SK-N-MC (cell line): ENCODE measurements around the gene SYCP2.

Source experiments
- DNase-seq: peaks from one replicate; pipeline ENCODE4 v3.0.0-alpha.2; 2011; ENCODE audit warnings: low read depth, low spot score
- H3K27ac ChIP-seq: fragments of 200-600 bp; sonication (generic); 2 replicates; pipeline ENCODE4 v1.5.1; 2016; ENCODE audit warnings: mixed run types
- H3K36me3 ChIP-seq: fragments of 200-600 bp; sonication (generic); 2 replicates; pipeline ENCODE4 v1.6.1; 2017; ENCODE audit warnings: antibody characterized with exemption, low read length, mixed read lengths; ENCODE audit not compliant: insufficient read depth
- H3K4me3 ChIP-seq: fragments of 200-600 bp; sonication (generic); 2 replicates; pipeline ENCODE4 v1.5.1; 2016
- H3K9ac ChIP-seq: fragments of 200-600 bp; sonication (generic); 2 replicates; pipeline ENCODE4 v1.8.0; 2017; ENCODE audit warnings: mixed run types, mixed read lengths; ENCODE audit not compliant: insufficient read length
- H3K9me3 ChIP-seq: fragments of 200-600 bp; sonication (generic); 2 replicates; pipeline ENCODE4 v1.6.1; 2017; ENCODE audit warnings: low read depth, mild to moderate bottlenecking, antibody characterized with exemption, low read length, moderate library complexity, mixed read lengths
- EZH2 ChIP-seq: fragments of 200-600 bp; sonication (generic); IDR thresholded peaks from one replicate; pipeline ENCODE4 v1.6.1; 2017; ENCODE audit warnings: antibody characterized with exemption
- FOXP2 ChIP-seq: optimal IDR thresholded peaks from 2 replicates; pipeline ENCODE3; 2011; ENCODE audit warnings: mild to moderate bottlenecking, moderate library complexity; ENCODE audit not compliant: insufficient read depth; ENCODE audit errors: extremely low read length, control extremely low read depth
- POLR2AphosphoS5 ChIP-seq: IDR thresholded peaks from 2 replicates; pipeline ENCODE4 v1.6.1; 2012; ENCODE audit warnings: mild to moderate bottlenecking, low read depth, low read length, borderline replicate concordance

The SYCP2 gene

GRCh38 chr20:59820204-59821041 is 113.0 kb downstream of the SYCP2 start:
- DNase-seq: no peak
- TF ChIP-seq FOXP2: no peak
- TF ChIP-seq EZH2: no peak
- no peak for TF ChIP-seq POLR2AphosphoS5
- H3K36me3 ChIP-seq: no peaks in the 10 kb centered on the region

DNA sequence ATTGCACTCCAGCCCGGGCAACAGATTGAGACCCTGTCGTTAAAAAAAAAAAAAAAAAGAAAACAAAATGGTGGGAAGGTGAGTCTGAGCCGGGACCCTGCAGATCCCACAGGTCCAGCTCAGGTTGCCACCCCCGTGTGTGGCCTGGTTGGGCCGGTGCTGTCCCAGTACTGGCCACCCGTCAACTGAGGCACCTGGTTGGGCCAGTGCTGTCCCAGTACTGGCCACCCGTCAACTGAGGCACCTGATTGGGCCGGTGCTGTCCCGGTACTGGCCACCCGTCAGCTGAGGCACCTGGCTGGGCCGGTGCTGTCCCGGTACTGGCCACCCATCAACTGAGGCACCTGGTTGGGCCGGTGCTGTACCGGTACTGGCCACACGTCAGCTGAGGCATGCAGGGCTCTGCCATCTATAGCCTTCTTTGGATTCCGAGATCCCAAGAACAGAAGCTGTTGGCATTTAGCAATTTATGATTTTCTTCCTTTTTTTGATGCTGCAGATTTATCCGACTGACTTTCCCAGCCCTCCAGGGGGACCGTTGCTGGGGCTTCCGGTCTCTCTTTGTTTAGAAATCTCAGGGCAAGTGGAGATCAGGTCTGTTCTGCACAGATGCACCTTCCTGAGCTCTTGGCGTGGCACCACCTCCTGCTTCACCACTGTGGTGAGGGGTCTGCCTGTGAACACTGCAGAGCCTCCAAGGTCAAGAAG is 113.8 kb downstream of the SYCP2 start:
- Histone ChIP-seq H3K36me3 (no peaks in the 10 kb centered on the region), H3K9ac (no peak overlapping the region), H3K4me3 (no peak overlapping the region), H3K9me3 (no peaks in the 10 kb centered on the region), H3K27ac (no peak overlapping the region)
- no peak for DNase-seq
- TF ChIP-seq POLR2AphosphoS5 (no peak), EZH2 (no peak), FOXP2 (no peak)

More at GRCh38 chr20:59820204-59821041, 113.0 kb downstream of the SYCP2 start:
- Histone ChIP-seq H3K9ac (no peak overlapping the region), H3K9me3 (no peaks in the 10 kb centered on the region), H3K4me3 (no peak overlapping the region), H3K27ac (no peak overlapping the region)

GRCh38 chr20:59818911-59819310 is 114.5 kb downstream of the SYCP2 start:
- no peaks in the 10 kb centered on the region for H3K36me3 ChIP-seq
- no peak for TF ChIP-seq FOXP2
- TF ChIP-seq POLR2AphosphoS5: no peak
- TF ChIP-seq EZH2: no peak
- H3K9ac ChIP-seq: no peak overlapping the region
- no peak overlapping the region for H3K4me3 ChIP-seq
- H3K27ac ChIP-seq: no peak overlapping the region
- H3K9me3 ChIP-seq: no peaks in the 10 kb centered on the region
- DNase-seq: no peak

- Histone ChIP-seq H3K36me3 (no peaks in the 10 kb centered on the region), H3K4me3 (no peak overlapping the region), H3K27ac (no peak overlapping the region), H3K9me3 (no peaks in the 10 kb centered on the region), H3K9ac (no peak overlapping the region)
- no peak for DNase-seq
- TF ChIP-seq EZH2 (no peak), FOXP2 (no peak), POLR2AphosphoS5 (no peak)
These were observed 115.4 kb downstream of the SYCP2 start for GRCh38 chr20:59817846-59818615.

DNA sequence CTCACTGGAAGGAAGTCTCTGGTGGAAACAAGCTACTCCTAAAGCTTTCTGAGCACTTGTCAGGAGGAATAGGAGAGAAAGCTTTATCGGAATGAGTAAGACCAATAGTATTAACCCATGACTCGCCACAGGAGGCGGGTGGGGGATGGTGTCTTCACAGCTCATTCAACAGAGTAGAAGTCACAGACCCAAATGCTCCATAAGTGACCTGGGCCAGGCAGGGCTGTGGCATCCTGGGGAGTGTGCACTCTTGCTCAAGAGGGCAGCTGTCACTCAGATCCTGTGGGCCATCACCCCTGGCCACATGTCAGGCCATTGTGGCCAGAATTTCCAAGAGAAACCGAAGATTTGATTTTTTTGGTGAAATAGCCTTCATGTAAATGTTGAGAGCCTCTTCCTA is 116.0 kb downstream of the SYCP2 start:
- no peak for DNase-seq
- no peaks in the 10 kb centered on the region for H3K9me3 ChIP-seq
- no peak overlapping the region for H3K27ac ChIP-seq
- H3K4me3 ChIP-seq: no peak overlapping the region
- TF ChIP-seq EZH2: no peak
- no peak for TF ChIP-seq POLR2AphosphoS5
- no peak for TF ChIP-seq FOXP2
- H3K36me3 ChIP-seq: no peaks in the 10 kb centered on the region
- no peak overlapping the region for H3K9ac ChIP-seq

- Histone ChIP-seq H3K9me3 (no peaks in the 10 kb centered on the region), H3K27ac (no peak overlapping the region)
- no peak for TF ChIP-seq EZH2
These were observed 117.2 kb downstream of the SYCP2 start for GRCh38 chr20:59816146-59816738.

GRCh38 chr20:59814840-59815340 is 118.5 kb downstream of the SYCP2 start:
- Histone ChIP-seq H3K9ac (no peak overlapping the region), H3K9me3 (no peaks in the 10 kb centered on the region), H3K36me3 (no peaks in the 10 kb centered on the region), H3K4me3 (no peak overlapping the region), H3K27ac (no peak overlapping the region)
- TF ChIP-seq FOXP2 (no peak), POLR2AphosphoS5 (no peak), EZH2 (no peak)
- no peak for DNase-seq

More at GRCh38 chr20:59816146-59816738, 117.2 kb downstream of the SYCP2 start:
- Histone ChIP-seq H3K4me3 (no peak overlapping the region), H3K36me3 (no peaks in the 10 kb centered on the region), H3K9ac (no peak overlapping the region)
- DNase-seq: no peak
